ENCODE results near the gene ADCY5.

ADCY5 gene

GRCh38 chr3:123405021-123405420 lies 43.9 kb downstream of the ADCY5 start:
- no peak for DNase-seq

- no peak for DNase-seq
Measured at GRCh38 chr3:123404391-123404790, 44.5 kb downstream of the ADCY5 start.

- DNase-seq = no peak
Measured at GRCh38 chr3:123401836-123402530, 46.9 kb downstream of the ADCY5 start.

DNA sequence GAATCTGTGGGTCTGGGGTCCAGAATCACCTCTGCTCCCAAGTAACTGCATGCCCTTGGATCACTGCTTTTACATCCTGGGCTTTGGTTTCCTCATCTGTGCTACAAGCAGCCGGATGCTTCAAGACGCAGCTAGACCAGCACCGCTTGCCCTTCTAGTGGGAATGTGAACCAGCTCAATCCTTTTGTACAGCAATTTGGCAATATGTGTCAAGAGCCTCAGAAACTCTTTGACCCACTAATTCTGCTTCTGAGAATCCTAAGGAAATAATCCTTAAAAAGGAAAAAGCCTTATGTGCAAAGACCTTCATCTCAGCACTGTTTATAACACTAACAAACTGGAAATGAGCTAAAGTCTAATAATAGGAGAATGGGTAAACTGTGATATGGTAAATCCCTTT lies 48.7 kb downstream of the ADCY5 start:
- no peak for DNase-seq

GRCh38 chr3:123399653-123400052 lies 49.2 kb downstream of the ADCY5 start:
- peak in 1 of 3 experiments; percentile 28 for DNase-seq

GRCh38 chr3:123397921-123398785 lies 50.7 kb downstream of the ADCY5 start:
- peak in 1 of 3 experiments; percentile 6 for DNase-seq

- no peak for DNase-seq
Measured at GRCh38 chr3:123397050-123397590, 51.8 kb downstream of the ADCY5 start.

- no peak for DNase-seq
Measured at GRCh38 chr3:123396171-123397049, 52.5 kb downstream of the ADCY5 start.

- DNase-seq = no peak
Measured at GRCh38 chr3:123395235-123395634, 53.7 kb downstream of the ADCY5 start.

GRCh38 chr3:123394391-123395020 lies 54.4 kb downstream of the ADCY5 start:
- DNase-seq = no peak

DNA sequence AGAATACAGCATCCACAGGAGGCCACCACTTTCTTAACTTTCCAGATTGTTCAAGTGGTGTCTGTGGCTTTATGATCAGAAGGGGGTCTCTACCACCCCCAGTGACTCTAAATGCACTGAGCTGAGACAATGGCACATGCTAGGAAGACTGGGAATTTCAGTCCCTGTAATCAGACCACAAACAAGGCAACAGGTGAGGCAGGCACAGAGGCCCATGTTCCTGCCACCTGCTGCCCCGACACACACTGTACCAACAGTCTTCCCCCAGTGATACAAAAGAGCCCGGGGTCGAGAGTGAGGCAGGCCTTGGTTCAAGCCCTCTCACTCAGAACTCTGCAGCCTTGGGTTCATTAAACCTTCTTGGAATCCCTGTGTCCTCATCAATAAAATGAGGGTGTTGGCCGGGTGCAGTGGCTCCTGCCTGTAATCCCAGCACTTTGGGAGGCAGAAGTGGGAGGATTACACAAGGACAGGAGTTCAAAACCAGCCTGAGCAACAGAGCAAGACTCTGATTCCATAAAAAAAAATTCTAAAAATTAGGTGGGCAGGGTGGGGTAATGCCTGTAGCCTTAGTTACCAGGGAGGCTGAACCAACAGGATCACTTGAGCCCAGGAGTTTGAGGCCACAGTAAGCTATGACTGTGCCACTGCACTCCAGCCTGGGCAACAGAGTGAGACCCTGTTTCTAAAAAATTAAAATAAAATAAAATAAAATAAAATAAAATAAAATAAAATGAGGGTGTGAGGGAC lies 55.8 kb downstream of the ADCY5 start:
- DNase-seq = peak in 2 of 3 experiments; percentile 31 to 50

- DNase-seq = no peak
Measured at GRCh38 chr3:123392368-123392767, 56.5 kb downstream of the ADCY5 start.

DNA sequence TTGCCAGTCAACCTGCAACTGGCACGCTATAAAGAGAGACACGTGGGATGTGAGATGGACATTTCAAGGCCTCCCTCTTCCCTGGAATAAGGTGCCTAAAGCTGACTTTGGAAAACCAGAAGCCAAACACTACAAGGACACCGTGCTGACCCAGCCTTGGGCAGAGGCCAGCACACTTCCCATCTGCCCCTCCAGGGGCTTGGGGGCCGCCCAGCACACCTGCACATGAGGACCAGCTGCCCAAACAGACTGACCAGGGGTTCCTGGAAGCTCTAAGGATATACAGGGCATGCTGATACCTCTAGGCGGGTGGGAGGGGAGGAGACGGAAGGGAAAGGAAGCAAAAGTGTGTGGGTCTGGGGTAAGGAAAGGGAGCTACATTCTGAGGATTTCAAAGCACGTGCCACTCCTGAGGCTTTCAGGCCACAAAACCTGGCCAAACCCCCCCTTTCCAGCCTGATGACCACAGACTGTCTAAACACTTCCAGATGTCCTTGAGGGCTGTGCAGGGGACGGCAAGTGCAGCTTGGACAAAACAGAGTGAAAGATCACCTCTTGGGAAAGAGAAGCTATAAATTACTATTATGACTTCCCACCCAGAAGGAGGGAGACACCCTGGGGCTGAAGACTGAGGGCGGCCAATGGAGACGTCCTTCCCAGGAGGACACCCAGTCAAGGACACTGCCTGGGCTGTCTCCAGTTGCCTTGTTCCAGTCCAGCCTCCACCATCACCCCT lies 57.9 kb downstream of the ADCY5 start:
- DNase-seq = peak in 2 of 3 experiments; percentile 46 to 82

DNA sequence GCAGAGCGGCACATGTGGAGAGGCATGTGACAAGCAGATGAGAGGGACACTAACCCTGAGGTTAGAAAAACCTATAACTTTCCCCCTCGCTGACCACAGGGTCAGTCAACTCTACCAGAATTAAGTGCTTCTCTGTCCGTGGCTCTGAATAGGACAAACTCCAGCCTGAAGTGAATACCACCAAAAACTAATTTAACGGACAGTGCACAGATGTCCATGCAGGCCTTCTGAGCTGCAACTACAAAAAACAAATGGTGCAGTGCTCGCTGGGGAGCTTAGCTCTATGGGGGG lies 59.3 kb downstream of the ADCY5 start:
- DNase-seq = no peak

- no peak for DNase-seq
Measured at GRCh38 chr3:123388811-123389627, 59.9 kb downstream of the ADCY5 start.

GRCh38 chr3:123388042-123388441 lies 60.8 kb downstream of the ADCY5 start:
- no peak for DNase-seq

DNA sequence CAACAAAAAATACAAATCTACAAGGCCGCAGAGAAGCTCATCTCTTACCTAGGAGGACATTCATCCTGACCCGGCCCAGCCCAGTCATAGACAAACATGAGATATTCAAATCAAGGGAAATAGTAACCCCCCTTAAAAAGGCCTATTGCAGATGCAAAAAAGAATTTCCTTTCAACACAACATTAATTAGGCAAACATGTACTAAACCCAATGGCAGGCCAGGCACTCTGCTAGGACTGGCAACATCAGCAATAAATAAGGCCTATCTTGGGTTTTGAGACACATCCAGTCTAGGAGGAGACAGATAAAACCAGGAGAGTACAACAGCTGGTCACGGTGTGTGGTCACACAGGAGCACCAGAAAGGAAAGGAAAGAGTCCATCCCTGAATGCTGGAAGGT lies 61.4 kb downstream of the ADCY5 start:
- no peak for DNase-seq

GRCh38 chr3:123386477-123387040 lies 62.3 kb downstream of the ADCY5 start:
- no peak for DNase-seq

DNA sequence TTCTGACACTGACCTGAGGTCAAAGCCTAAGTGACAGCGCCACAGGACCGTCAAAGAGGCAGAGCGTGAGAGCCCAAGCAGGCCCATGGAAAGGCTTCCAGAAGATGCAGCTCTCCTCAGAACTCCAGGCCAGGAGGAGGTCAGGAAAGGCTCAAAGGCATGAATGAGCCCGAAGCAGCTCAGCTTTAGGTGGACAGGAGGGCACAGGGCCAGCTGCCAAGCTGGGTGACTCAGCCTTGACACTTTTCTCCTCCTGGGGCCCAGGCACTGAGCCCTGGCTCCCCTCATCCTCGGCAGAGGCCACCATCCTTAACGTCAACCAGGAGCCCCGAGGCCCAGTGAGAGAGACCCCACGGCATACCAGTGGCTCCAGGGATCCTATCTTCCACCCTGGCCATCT lies 62.9 kb downstream of the ADCY5 start:
- no peak for DNase-seq

GRCh38 chr3:123385499-123385898 lies 63.4 kb downstream of the ADCY5 start:
- no peak for DNase-seq
